Measurements from ENCODE around the gene USP13.

DNA sequence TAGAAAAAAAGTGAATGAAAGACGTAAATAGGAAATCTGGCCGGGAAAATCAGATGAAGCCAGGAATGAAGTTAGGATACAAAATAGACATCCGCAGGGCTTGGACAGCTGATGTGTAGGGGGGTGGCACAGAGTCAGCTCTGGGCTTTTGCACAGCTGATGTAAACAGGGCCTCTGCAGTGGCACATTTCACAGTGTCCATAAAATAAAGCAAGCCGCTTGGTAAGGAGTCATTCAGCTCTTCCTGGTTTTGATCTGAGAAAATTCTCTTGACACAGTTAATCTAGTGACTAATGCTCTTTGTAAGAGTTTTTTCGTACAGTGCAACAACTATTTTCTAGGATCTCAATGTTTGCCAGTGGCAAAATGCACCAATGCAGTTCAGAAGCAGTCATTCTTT lies 153.3 kb downstream of the USP13 start:
- no peak for TF ChIP-seq MAFK (IDR thresholded peaks at IDR 0.05; ENCODE audit: low read depth, low read length)
- no peak for TF ChIP-seq RAD21 (IDR thresholded peaks at IDR 0.05; ENCODE audit: low read length)
- TF ChIP-seq CTCF (conservative IDR thresholded peaks at IDR 0.05; ENCODE audit: low read depth, low read length), result no peak
- no peak for TF ChIP-seq POLR2A (IDR thresholded peaks at IDR 0.05; ENCODE audit: low read depth, low read length)
- TF ChIP-seq, protein P1, sequence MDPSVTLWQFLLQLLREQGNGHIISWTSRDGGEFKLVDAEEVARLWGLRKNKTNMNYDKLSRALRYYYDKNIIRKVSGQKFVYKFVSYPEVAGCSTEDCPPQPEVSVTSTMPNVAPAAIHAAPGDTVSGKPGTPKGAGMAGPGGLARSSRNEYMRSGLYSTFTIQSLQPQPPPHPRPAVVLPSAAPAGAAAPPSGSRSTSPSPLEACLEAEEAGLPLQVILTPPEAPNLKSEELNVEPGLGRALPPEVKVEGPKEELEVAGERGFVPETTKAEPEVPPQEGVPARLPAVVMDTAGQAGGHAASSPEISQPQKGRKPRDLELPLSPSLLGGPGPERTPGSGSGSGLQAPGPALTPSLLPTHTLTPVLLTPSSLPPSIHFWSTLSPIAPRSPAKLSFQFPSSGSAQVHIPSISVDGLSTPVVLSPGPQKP (IDR thresholded peaks at IDR 0.05; ENCODE audit: borderline replicate concordance, low read depth, low read length), result no peak
- no peak for TF ChIP-seq MAZ (IDR thresholded peaks at IDR 0.05; ENCODE audit: borderline replicate concordance, low read depth, low read length)
- no peak for TF ChIP-seq CEBPB (IDR thresholded peaks at IDR 0.05; ENCODE audit: low read depth, low read length)
- no peak for TF ChIP-seq BHLHE40 (IDR thresholded peaks at IDR 0.05; ENCODE audit: low read depth, low read length)
- no peak for TF ChIP-seq NFE2L2 (IDR thresholded peaks at IDR 0.05; ENCODE audit: low read depth, low read length)
- no peak for TF ChIP-seq FOS (IDR thresholded peaks at IDR 0.05; ENCODE audit: low read depth, low read length)
- no peak for TF ChIP-seq RFX5 (IDR thresholded peaks at IDR 0.05; ENCODE audit: low read depth, low read length)
- TF ChIP-seq MXI1 (IDR thresholded peaks at IDR 0.05; ENCODE audit: borderline replicate concordance, low read depth, low read length), result no peak
- no peak for TF ChIP-seq USF2 (IDR thresholded peaks at IDR 0.05; ENCODE audit: low read depth, low read length)
